CD4-positive, alpha-beta T cell treated with Interferon gamma for 1 hour (primary cell): ENCODE results near the gene PTP4A2.

ENCODE experiments used
- DNase-seq: peaks from one replicate; pipeline ENCODE4 v3.0.0-alpha.2; 2020

Gene PTP4A2

DNA sequence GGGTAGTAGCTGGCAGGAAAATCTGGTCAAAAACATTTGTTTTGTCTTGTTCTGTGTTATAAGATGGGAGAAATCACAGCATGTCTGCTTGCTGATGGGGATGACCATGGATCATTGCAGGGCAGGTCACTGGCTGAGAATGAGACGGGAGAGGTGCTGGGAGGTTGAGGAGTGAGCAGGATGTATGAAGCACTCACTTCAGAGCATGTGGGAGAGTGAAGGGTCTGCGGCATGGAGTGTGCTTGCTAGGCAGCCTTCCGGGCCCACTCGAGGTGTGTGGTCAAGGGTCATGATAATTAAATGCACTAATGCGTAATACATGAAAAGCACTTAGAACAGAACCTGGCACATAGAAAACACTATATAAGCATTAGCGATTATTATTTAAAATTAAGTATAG lies 80.3 kb downstream of the PTP4A2 start:
- no peak for DNase-seq
